Activated naive CD8-positive, alpha-beta T cell treated with anti-CD3 and anti-CD28 coated beads for 36 hours (primary cell): ENCODE data around the gene TELO2. TPM values are rescaled to one million over a fixed set of nuclear protein-coding genes. Genes with fewer than 3 reads are reported as not detected.
A peak's percentile ranks its signal among the peaks of the same experiment; 100 is the strongest.

Source experiments
- DNase-seq: peaks from one replicate; pipeline ENCODE4 v3.0.0; 2021
- H3K27ac Mint-ChIP-seq: one replicate; pipeline ENCODE4 v1.8.0; 2022; ENCODE audit warnings: mild to moderate bottlenecking, moderate library complexity, mixed read lengths
- H3K27me3 Mint-ChIP-seq: one replicate; pipeline ENCODE4 v1.8.0; 2022; ENCODE audit warnings: mild to moderate bottlenecking, mixed read lengths
- H3K36me3 Mint-ChIP-seq: one replicate; pipeline ENCODE4 v1.8.0; 2021; ENCODE audit warnings: mild to moderate bottlenecking, mixed read lengths
- H3K4me1 Mint-ChIP-seq: one replicate; pipeline ENCODE4 v1.8.0; 2021; ENCODE audit warnings: mixed read lengths
- H3K4me3 Mint-ChIP-seq: one replicate; pipeline ENCODE4 v1.8.0; 2022; ENCODE audit warnings: mild to moderate bottlenecking, moderate library complexity, mixed read lengths
- H3K9me3 Mint-ChIP-seq: one replicate; pipeline ENCODE4 v1.8.0; 2022; ENCODE audit warnings: mixed read lengths
- total RNA-seq, 2 experiments: library from RNA; stranded (reverse); gene quantifications; one replicate each; pipeline ENCODE4 v1.2.3, GENCODE V29; 2021

TELO2 gene
- total RNA-seq, 2 experiments from 2014 or later: 82.5 to 82.9 TPM

DNA sequence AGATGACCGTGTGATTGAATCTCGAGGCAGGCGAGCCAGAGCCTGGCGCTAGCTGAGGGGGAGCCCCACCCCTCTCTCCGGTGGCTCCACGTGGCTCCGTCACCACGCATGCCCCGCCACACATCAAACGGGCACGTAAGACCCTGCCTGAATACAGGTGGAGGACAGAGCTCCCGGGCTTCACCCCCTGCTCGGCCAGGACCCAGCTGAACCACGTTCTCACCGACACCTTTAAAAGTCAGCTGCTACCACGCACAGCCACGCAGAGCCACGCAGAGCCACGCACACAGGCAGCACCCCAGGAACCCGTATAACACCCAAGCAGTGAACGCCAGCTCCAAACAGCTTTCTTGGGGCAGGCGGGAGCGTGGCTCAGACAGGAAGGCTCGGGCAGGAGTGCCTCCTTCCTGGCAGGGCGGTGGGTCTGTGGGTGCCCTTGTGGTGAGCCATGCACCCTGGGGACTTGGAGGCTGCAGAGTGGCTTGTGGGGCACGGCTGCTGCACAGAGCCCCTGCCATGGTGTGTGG lies 44.7 kb downstream of the TELO2 start:
- no peaks in the 10 kb centered on the region for H3K9me3 Mint-ChIP-seq
- peak; percentile 64 for DNase-seq
- peak overlapping the region; percentile 94 for H3K27ac Mint-ChIP-seq
- peak overlapping the region; percentile 97 for H3K4me3 Mint-ChIP-seq
- no peaks in the 10 kb centered on the region for H3K27me3 Mint-ChIP-seq
- peaks cover 42% of the 10 kb centered on the region for H3K36me3 Mint-ChIP-seq
- peaks cover 45% of the 10 kb centered on the region for H3K4me1 Mint-ChIP-seq

DNA sequence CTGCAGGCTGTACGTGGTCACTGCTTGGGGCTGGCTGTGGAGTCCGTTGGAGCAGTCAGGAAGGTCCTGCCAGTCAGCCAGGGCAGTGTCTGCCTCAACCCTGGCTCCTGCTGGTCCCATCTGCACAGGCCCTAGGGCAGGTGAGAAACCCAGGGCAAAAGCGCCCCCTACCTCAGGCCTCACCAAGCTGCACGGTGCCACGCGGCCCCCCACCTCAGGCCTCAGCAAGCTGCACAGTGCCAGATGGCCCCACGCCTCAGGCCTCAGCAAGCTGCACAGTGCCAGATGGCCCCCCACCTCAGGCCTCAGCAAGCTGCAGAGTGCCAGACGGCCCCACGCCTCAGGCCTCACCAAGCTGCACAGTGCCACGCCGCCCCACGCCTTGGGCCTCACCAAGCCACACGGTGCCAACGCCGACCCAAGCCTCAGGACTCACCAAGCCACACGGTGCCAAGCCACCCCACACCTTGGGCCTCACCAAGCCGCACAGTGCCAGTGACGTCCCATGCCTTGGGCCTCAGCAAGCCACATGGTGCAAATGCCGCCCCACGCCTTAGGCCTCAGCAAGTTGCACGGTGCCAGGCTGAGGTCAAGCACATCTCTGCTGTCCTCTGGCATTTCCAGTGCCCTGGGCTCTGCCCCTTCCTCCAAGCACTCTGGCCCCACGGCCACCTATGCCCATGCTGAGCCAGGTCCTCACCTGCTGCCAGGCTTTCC lies 45.8 kb downstream of the TELO2 start:
- Mint-ChIP-seq H3K9me3 (no peaks in the 10 kb centered on the region), H3K4me1 (peaks cover 54% of the 10 kb centered on the region), H3K27me3 (no peaks in the 10 kb centered on the region), H3K27ac (peak overlapping the region; percentile 94), H3K36me3 (peaks cover 45% of the 10 kb centered on the region), H3K4me3 (peak overlapping the region; percentile 97)
- DNase-seq: peak; percentile 51

- no peak overlapping the region for H3K4me3 Mint-ChIP-seq
- H3K27me3 Mint-ChIP-seq: no peaks in the 10 kb centered on the region
- peaks cover 42% of the 10 kb centered on the region for H3K36me3 Mint-ChIP-seq
- DNase-seq: no peak
- H3K9me3 Mint-ChIP-seq: no peaks in the 10 kb centered on the region
- peaks cover 58% of the 10 kb centered on the region for H3K4me1 Mint-ChIP-seq
- H3K27ac Mint-ChIP-seq: peak overlapping the region; percentile 94
Observed at GRCh38 chr16:1539720-1540555, 46.8 kb downstream of the TELO2 start.

GRCh38 chr16:1540556-1540855 lies 47.3 kb downstream of the TELO2 start:
- Mint-ChIP-seq H3K9me3 (no peaks in the 10 kb centered on the region), H3K27me3 (no peaks in the 10 kb centered on the region), H3K27ac (peak overlapping the region; percentile 77), H3K4me3 (no peak overlapping the region), H3K4me1 (peaks cover 63% of the 10 kb centered on the region), H3K36me3 (peaks cover 37% of the 10 kb centered on the region)
- DNase-seq: no peak

GRCh38 chr16:1541293-1542165 lies 48.4 kb downstream of the TELO2 start:
- H3K4me3 Mint-ChIP-seq: no peak overlapping the region
- H3K9me3 Mint-ChIP-seq: no peaks in the 10 kb centered on the region
- H3K27me3 Mint-ChIP-seq: no peaks in the 10 kb centered on the region
- peaks cover 27% of the 10 kb centered on the region for H3K36me3 Mint-ChIP-seq
- peak overlapping the region; percentile 100 for H3K27ac Mint-ChIP-seq
- no peak for DNase-seq
- H3K4me1 Mint-ChIP-seq: peaks cover 66% of the 10 kb centered on the region

DNA sequence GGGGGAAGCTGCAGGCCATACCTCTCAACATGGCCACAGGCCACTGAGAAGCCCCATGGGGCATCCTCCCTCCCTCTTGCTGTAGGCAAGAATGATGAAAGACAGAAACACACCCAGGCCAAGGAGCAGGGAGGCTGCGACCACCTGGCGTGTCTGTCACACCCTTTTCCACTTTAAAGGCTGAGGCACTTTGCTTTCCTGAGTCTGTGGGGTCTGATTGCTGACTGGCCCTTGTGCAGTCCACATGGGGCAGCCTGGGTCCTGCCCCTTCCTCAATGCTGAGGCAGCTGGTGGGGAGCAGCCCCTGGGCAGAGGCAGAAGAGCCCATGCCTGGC lies 49.0 kb downstream of the TELO2 start:
- H3K4me1 Mint-ChIP-seq: peaks cover 66% of the 10 kb centered on the region
- peaks cover 25% of the 10 kb centered on the region for H3K36me3 Mint-ChIP-seq
- no peak for DNase-seq
- H3K27ac Mint-ChIP-seq: peak overlapping the region; percentile 100
- no peak overlapping the region for H3K4me3 Mint-ChIP-seq
- H3K27me3 Mint-ChIP-seq: no peaks in the 10 kb centered on the region
- H3K9me3 Mint-ChIP-seq: no peaks in the 10 kb centered on the region

GRCh38 chr16:1542533-1542932 lies 49.4 kb downstream of the TELO2 start:
- Mint-ChIP-seq H3K9me3 (no peaks in the 10 kb centered on the region), H3K36me3 (peaks cover 21% of the 10 kb centered on the region), H3K4me3 (no peak overlapping the region), H3K4me1 (peaks cover 64% of the 10 kb centered on the region), H3K27me3 (no peaks in the 10 kb centered on the region), H3K27ac (peak overlapping the region; percentile 100)
- DNase-seq: no peak

DNA sequence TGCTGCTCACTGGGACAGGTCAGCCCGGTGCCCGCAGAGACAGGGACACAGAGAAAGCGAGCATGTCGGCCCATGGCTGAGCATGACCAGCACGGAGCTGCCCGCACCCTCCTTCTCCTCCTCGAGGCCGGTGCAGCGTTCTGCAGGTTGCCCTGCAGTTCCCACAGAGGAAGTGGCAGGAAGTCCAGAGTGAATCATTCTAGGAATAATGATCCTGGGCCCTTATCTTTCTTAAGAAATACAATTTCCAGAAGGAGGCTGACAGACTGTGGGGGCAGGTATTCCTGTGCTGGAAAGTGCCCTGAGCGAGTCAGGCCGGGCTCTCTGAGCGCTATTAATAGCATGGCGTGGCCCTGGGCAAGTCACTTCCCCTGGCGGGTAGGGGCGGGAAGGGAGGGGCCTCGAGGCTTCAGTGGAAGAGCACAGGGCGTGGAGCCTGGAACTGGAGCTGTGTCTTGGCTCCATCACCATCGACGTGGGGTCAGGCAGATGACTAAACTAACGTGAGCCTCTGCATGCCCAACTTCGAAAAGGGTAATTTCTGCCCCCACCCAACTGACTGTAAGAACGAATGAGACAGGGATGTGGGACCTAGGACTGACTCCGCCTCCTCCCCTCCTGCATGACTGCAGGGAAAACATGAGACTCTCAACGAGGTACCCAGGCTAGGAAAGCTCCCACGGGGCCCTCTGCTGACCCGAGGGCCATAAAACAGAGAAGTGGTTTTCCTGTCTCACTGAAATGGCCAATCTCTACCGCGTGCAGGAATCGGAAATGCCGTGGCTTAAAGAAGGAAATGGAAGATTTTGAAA lies 50.1 kb downstream of the TELO2 start:
- peak; percentile 79 for DNase-seq
- H3K36me3 Mint-ChIP-seq: peaks cover 19% of the 10 kb centered on the region
- peaks cover 61% of the 10 kb centered on the region for H3K4me1 Mint-ChIP-seq
- no peaks in the 10 kb centered on the region for H3K27me3 Mint-ChIP-seq
- H3K27ac Mint-ChIP-seq: peak overlapping the region; percentile 100
- peak overlapping the region; percentile 83 for H3K4me3 Mint-ChIP-seq
- H3K9me3 Mint-ChIP-seq: no peaks in the 10 kb centered on the region

GRCh38 chr16:1545044-1546040 lies 52.2 kb downstream of the TELO2 start:
- H3K4me1 Mint-ChIP-seq: peaks cover 57% of the 10 kb centered on the region
- no peaks in the 10 kb centered on the region for H3K9me3 Mint-ChIP-seq
- no peaks in the 10 kb centered on the region for H3K27me3 Mint-ChIP-seq
- peak overlapping the region; percentile 83 for H3K4me3 Mint-ChIP-seq
- peak overlapping the region; percentile 100 for H3K27ac Mint-ChIP-seq
- DNase-seq: no peak
- peaks cover 13% of the 10 kb centered on the region for H3K36me3 Mint-ChIP-seq

- no peak for DNase-seq
- Mint-ChIP-seq H3K36me3 (peaks cover 13% of the 10 kb centered on the region), H3K27me3 (no peaks in the 10 kb centered on the region), H3K4me1 (peaks cover 53% of the 10 kb centered on the region), H3K9me3 (no peaks in the 10 kb centered on the region), H3K4me3 (no peak overlapping the region), H3K27ac (peak overlapping the region; percentile 66)
Observed at GRCh38 chr16:1546430-1546829, 53.3 kb downstream of the TELO2 start.

- Mint-ChIP-seq H3K36me3 (peaks cover 16% of the 10 kb centered on the region), H3K27me3 (no peaks in the 10 kb centered on the region), H3K4me3 (no peak overlapping the region), H3K4me1 (peaks cover 47% of the 10 kb centered on the region), H3K9me3 (no peaks in the 10 kb centered on the region), H3K27ac (peak overlapping the region; percentile 77)
- DNase-seq: no peak
Observed at GRCh38 chr16:1548233-1548632, 55.1 kb downstream of the TELO2 start.

- Mint-ChIP-seq H3K27ac (peak overlapping the region; percentile 77), H3K9me3 (no peaks in the 10 kb centered on the region), H3K27me3 (no peaks in the 10 kb centered on the region), H3K36me3 (peaks cover 13% of the 10 kb centered on the region), H3K4me1 (peaks cover 42% of the 10 kb centered on the region), H3K4me3 (no peak overlapping the region)
- DNase-seq: no peak
Observed at GRCh38 chr16:1548727-1549126, 55.6 kb downstream of the TELO2 start.

DNA sequence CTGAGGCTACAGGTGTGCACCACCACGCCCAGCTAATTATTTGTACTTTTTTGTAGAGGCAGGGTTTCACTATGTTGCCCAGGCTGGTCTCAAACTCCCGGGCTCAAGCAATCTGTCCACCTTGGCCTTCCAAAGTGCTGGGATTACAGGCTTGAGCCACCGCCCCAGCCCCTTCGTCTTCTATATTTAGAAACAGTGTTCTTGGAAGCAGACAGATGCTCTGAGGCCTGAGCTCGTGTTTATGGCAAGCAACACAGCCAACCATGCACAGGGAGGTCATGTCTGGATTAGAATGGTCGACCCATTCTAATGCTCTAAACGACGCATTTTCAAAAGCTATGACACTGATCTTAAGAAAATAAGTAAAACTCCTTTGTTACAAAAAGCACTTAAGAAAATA lies 56.9 kb downstream of the TELO2 start:
- H3K27ac Mint-ChIP-seq: peak overlapping the region; percentile 23
- H3K4me3 Mint-ChIP-seq: no peak overlapping the region
- no peak for DNase-seq
- H3K36me3 Mint-ChIP-seq: peaks cover 10% of the 10 kb centered on the region
- H3K27me3 Mint-ChIP-seq: no peaks in the 10 kb centered on the region
- peaks cover 38% of the 10 kb centered on the region for H3K4me1 Mint-ChIP-seq
- H3K9me3 Mint-ChIP-seq: no peaks in the 10 kb centered on the region
